K562 (cell line): ENCODE data around the gene COL28A1. TPM values are rescaled to one million over a fixed set of nuclear protein-coding genes. Genes with fewer than 3 reads are reported as not detected.

ENCODE experiments used
- ATAC-seq: fragments of 200-7000 bp; cut with Tn5 transposase; 3 replicates; pipeline ENCODE4 v1.9.1; 2020; ENCODE audit warnings: moderate library complexity
- BruUV-seq: library from RNA; stranded (reverse); fragments of 400-500 nt; replicated peaks from 2 replicates; lab custom pipeline; 2021; lab: Mats Ljungman, UMichigan
- CTCF ChIA-PET: fragments of 300-600 bp; formaldehyde crosslinking; extraction: SDS; loops from one replicate; lab custom pipeline; 2021; ENCODE audit warnings: low intra/inter-chr PET ratio; lab: Yijun Ruan, JAX
- POLR2A ChIA-PET: fragments of 300-600, 350-650 bp; sonication (Branson Sonifier 250); formaldehyde crosslinking; extraction: SDS; loops from one replicate; lab custom pipeline; 2021; ENCODE audit warnings: antibody characterized with exemption, inconsistent platforms; lab: Yijun Ruan, JAX
- DNase-seq, 4 experiments: peaks; one replicate each; pipeline versions ENCODE4 v3.0.0 to v3.0.0-alpha.2; 2011 to 2018; ENCODE audit warnings: low spot score in 3 of 4, mixed read lengths in 3 of 4; ENCODE audit errors: extremely low read depth in 1 of 4
- FAIRE-seq: peaks from 2 replicates; lab custom pipeline; 2011; peaks lifted over from hg19 to GRCh38; lab: Jason Lieb, UNC
- H2AFZ ChIP-seq: 2 replicates; pipeline ENCODE4 v1.6.0; 2011; ENCODE audit warnings: low read depth, low read length, control low read depth, inconsistent platforms
- H3K27ac ChIP-seq: fragments of 200-600 bp; 3 replicates; pipeline ENCODE4 v1.8.0; 2011; ENCODE audit warnings: low read depth, mild to moderate bottlenecking, control low read depth, inconsistent platforms, low read length, moderate library complexity, mixed read lengths; ENCODE audit errors: extremely low read depth
- H3K27me3 ChIP-seq, 2 experiments: fragments of 300-600 bp in 1 of 2; 2 replicates in 1 of 2; 3 replicates in 1 of 2; pipeline versions ENCODE4 v1.6.0 to v1.8.0; 2011; ENCODE audit warnings: inconsistent platforms in 2 of 2, low read length in 2 of 2, mild to moderate bottlenecking in 1 of 2, mixed read lengths in 1 of 2, moderate library complexity in 1 of 2; ENCODE audit not compliant: control insufficient read depth in 2 of 2, insufficient read depth in 2 of 2
- H3K36me3 ChIP-seq: fragments of 300-600 bp; 3 replicates; pipeline ENCODE4 v1.8.0; 2011; ENCODE audit warnings: mild to moderate bottlenecking, low read length, inconsistent platforms; ENCODE audit not compliant: control insufficient read depth, insufficient read depth
- H3K4me1 ChIP-seq, 2 experiments: fragments of 200-600 bp in 1 of 2; replicated peaks in 1 of 2; 2 replicates in 1 of 2; 3 replicates in 1 of 2; pipeline versions ENCODE4 v1.5.1 to v1.8.0; 2011; ENCODE audit warnings: inconsistent platforms in 2 of 2, low read length in 2 of 2, mild to moderate bottlenecking in 1 of 2, mixed read lengths in 1 of 2, moderate library complexity in 1 of 2; ENCODE audit not compliant: control insufficient read depth in 2 of 2, insufficient read depth in 2 of 2
- H3K4me2 ChIP-seq: 2 replicates; pipeline ENCODE4 v1.6.1; 2011; ENCODE audit warnings: low read length, control low read depth, inconsistent platforms, mixed read lengths; ENCODE audit not compliant: insufficient read depth
- H3K4me3 ChIP-seq: fragments of 200-600 bp; sonication (generic), shearing (Covaris generic); 2 replicates; pipeline ENCODE4 v1.5.1; 2016; ENCODE audit warnings: control low read depth, inconsistent platforms
- H3K79me2 ChIP-seq: fragments of 200-600 bp; 3 replicates; pipeline ENCODE4 v1.8.0; 2011; ENCODE audit warnings: low read length, inconsistent platforms; ENCODE audit not compliant: control insufficient read depth, insufficient read depth
- H3K9ac ChIP-seq, 2 experiments: 2 replicates each; pipeline versions ENCODE4 v1.6.0 to v1.6.1; 2011; ENCODE audit warnings: low read depth in 2 of 2, low read length in 2 of 2, control low read depth in 1 of 2, inconsistent platforms in 1 of 2, mild to moderate bottlenecking in 1 of 2, mixed read lengths in 1 of 2; ENCODE audit not compliant: insufficient read depth in 1 of 2
- H3K9me1 ChIP-seq: one replicate; pipeline ENCODE4 v1.6.0; 2011; ENCODE audit warnings: inconsistent platforms, mild to moderate bottlenecking, low read length, moderate library complexity; ENCODE audit not compliant: control insufficient read depth, insufficient read depth
- H3K9me3 ChIP-seq: replicated peaks from 2 replicates; pipeline ENCODE4 v1.5.1; 2011; ENCODE audit warnings: low read depth, low read length, inconsistent platforms; ENCODE audit not compliant: control insufficient read depth, insufficient read depth
- H4K20me1 ChIP-seq: replicated peaks from 2 replicates; pipeline ENCODE4 v1.6.1; 2011; ENCODE audit warnings: low read length, inconsistent platforms, mixed read lengths; ENCODE audit not compliant: control insufficient read depth, insufficient read depth
- CEBPB ChIP-seq: fragments of 450-650 bp; IDR thresholded peaks from 2 replicates; pipeline ENCODE4 v1.6.1; 2016; ENCODE audit warnings: missing genetic modification characterization, missing compliant biosample characterization
- CEBPG ChIP-seq, 3 experiments: fragments of 200-800 bp in 1 of 3; sonication (Bioruptor generic) in 1 of 3; sonication (generic) in 1 of 3; formaldehyde crosslinking in 1 of 3; IDR thresholded peaks in 2 of 3; conservative IDR thresholded peaks in 1 of 3; 2 replicates each; pipeline versions ENCODE4 v1.6.1 to v1.8.0; 2016 to 2022; ENCODE audit warnings: missing compliant biosample characterization in 2 of 3, missing genetic modification characterization in 2 of 3, mild to moderate bottlenecking in 1 of 3, missing genetic modification reagents in 1 of 3
- CSDE1 ChIP-seq, 2 experiments: fragments of 450-650 bp; IDR thresholded peaks; 2 replicates each; pipeline ENCODE4 v1.6.1; 2016; ENCODE audit warnings: mild to moderate bottlenecking in 1 of 2
- MTA2 ChIP-seq: fragments of 450-650 bp; IDR thresholded peaks from 2 replicates; pipeline ENCODE4 v1.6.1; 2016; ENCODE audit warnings: low read depth
- RBM25 ChIP-seq: fragments of 200-400 bp; formaldehyde crosslinking; IDR thresholded peaks from 2 replicates; pipeline ENCODE4 v1.6.1; 2018; ENCODE audit warnings: low read length, low read depth, moderate library complexity; ENCODE audit not compliant: severe bottlenecking
- RBM34 ChIP-seq: fragments of 200-400 bp; formaldehyde crosslinking; IDR thresholded peaks from 2 replicates; pipeline ENCODE4 v1.6.1; 2018; ENCODE audit warnings: low read length, borderline replicate concordance; ENCODE audit not compliant: insufficient read depth
- TCFL5 ChIP-seq: fragments of 250-450 bp; sonication (Bioruptor Pico); conservative IDR thresholded peaks from 2 replicates; pipeline ENCODE4 v1.6.1; 2021; ENCODE audit warnings: mild to moderate bottlenecking, moderate library complexity, matching md5 sums
- ZNF584 ChIP-seq: fragments of 200-800 bp; sonication (Bioruptor generic); IDR thresholded peaks from 2 replicates; pipeline ENCODE4 v1.6.1; 2016; ENCODE audit warnings: low read depth, mild to moderate bottlenecking, missing genetic modification characterization, missing compliant biosample characterization
- ZNF766 ChIP-seq: fragments of 200-800 bp; sonication (Bioruptor generic); conservative IDR thresholded peaks from 2 replicates; pipeline ENCODE4 v1.6.1; 2016; ENCODE audit warnings: missing genetic modification characterization, missing compliant biosample characterization
- WGBS: fragments of 100-300 bp; shearing (Covaris generic); methylation state at CpG from one replicate; pipeline ENCODE4 v1.1.6; 2016; ENCODE audit warnings: low coverage, mixed read lengths; ENCODE audit not compliant: insufficient coverage; ENCODE audit errors: missing lambda C conversion rate; 5-methylcytosine and 5-hydroxymethylcytosine counted together
- in situ Hi-C: fragments of 300-500 bp; cut with MboI; formaldehyde crosslinking; loops from 4 replicates; pipeline ENCODE4 v1.15.0; 2018; ENCODE audit warnings: inconsistent platforms, mixed read lengths
- intact Hi-C: fragments of 100-400 bp; cut with micrococcal nuclease; formaldehyde crosslinking; loops from 2 replicates; pipeline ENCODE4 v1.14.2; 2022
- polyA plus RNA-seq, 8 experiments: library from polyadenylated mRNA; depleted of rRNA in 4 of 8; stranded (reverse) in 5 of 8; unstranded in 3 of 8; fragments of >200 nt; fragmentation: Nextera tagmentation in 2 of 8; fragmentation: Illumina TruSeq in 1 of 8; extraction: Ambion mirVana in 2 of 8; extraction: Trizol in 1 of 8; gene quantifications; 2 replicates each; pipeline versions ENCODE4 v1.2.1 to v1.2.3, GENCODE V29; 2011 to 2014; ENCODE audit warnings: inconsistent platforms in 1 of 8, missing spikeins in 1 of 8
- total RNA-seq, 7 experiments: library from RNA; depleted of rRNA in 6 of 7; stranded (reverse); fragments of >200 nt in 6 of 7; fragmentation: Illumina TruSeq in 2 of 7; extraction: Trizol in 2 of 7; gene quantifications; 2 replicates each; pipeline versions ENCODE4 v1.2.1 to v1.2.3, GENCODE V29; 2011 to 2021; ENCODE audit warnings: low replicate concordance in 1 of 7

COL28A1 gene
- total and polyA plus RNA-seq, 9 of the 15 experiments (the other 6 are each of a cell fraction or from before 2014, with no cell fraction given): 0.03 to 0.13 (median 0.05) TPM; not detected in 3

GRCh38 chr7:7548407-7548806, 12.7 kb upstream of the COL28A1 start:
- TF ChIP-seq ZNF584 (CRISPR knock-in tag) (no peak), CEBPG (CRISPR knock-in tag; IDR thresholded peaks at IDR 0.05) (no peak), CEBPG (tag; conservative IDR thresholded peaks at IDR 0.05 in 1 of 2, IDR thresholded peaks at IDR 0.05 in 1 of 2) (peak in 1 of 2 experiments; percentile 10; a peak in 1 of 4 replicates)
- H3K9me1 ChIP-seq: no peaks in the 10 kb centered on the region
- in situ Hi-C loops: no loop called here
- DNase-seq (no peak), ATAC-seq (no peak), FAIRE-seq (no peak)
- POLR2A ChIA-PET: interaction anchor here (1.3 kb wide), 1 partner anchor 17 kb away, joined by 3 read pairs; no protein-coding TSS in a partner anchor
- H4K20me1 ChIP-seq: no peaks in the 10 kb centered on the region
- H3K9me3 ChIP-seq: no peaks in the 10 kb centered on the region
- no peak overlapping the region for H2AFZ ChIP-seq
- 25% methylated on average over 3 of the region's 3 CpGs for WGBS
- H3K4me1 ChIP-seq: no peaks in the 10 kb centered on the region
- no peak overlapping the region for H3K4me3 ChIP-seq
- no peaks in the 10 kb centered on the region for H3K79me2 ChIP-seq
- no peak overlapping the region for H3K27ac ChIP-seq
- no peaks in the 10 kb centered on the region for H3K27me3 ChIP-seq
- no peaks in the 10 kb centered on the region for H3K36me3 ChIP-seq
- H3K9ac ChIP-seq: no peak overlapping the region
- no peak overlapping the region for H3K4me2 ChIP-seq
- BruUV-seq: no TSS peak
- CTCF ChIA-PET: interaction anchor here (0.5 to 0.6 kb wide), 2 partner anchors 19 to 446 kb away, joined by 3 read pairs; no protein-coding TSS in a partner anchor
- intact Hi-C loops: no loop called here

- intact Hi-C loops: loop anchor here (5.0 kb wide), 3 partner anchors 120 to 575 kb away; no protein-coding TSS in a partner anchor
- Histone ChIP-seq H3K9ac (no peak overlapping the region), H2AFZ (no peak overlapping the region), H3K27ac (no peak overlapping the region), H3K36me3 (no peaks in the 10 kb centered on the region), H3K4me1 (no peaks in the 10 kb centered on the region), H3K9me1 (no peaks in the 10 kb centered on the region), H3K4me3 (no peak overlapping the region), H3K79me2 (no peaks in the 10 kb centered on the region), H3K27me3 (no peaks in the 10 kb centered on the region), H3K4me2 (no peak overlapping the region), H4K20me1 (no peaks in the 10 kb centered on the region), H3K9me3 (no peaks in the 10 kb centered on the region)
- TF ChIP-seq ZNF766 (CRISPR knock-in tag): no peak
- TF ChIP-seq RBM25: no peak
- no peak for TF ChIP-seq RBM34
- no peak for TF ChIP-seq CEBPG (CRISPR knock-in tag; IDR thresholded peaks at IDR 0.05)
- TF ChIP-seq CEBPG (tag; conservative IDR thresholded peaks at IDR 0.05 in 1 of 2, IDR thresholded peaks at IDR 0.05 in 1 of 2): peak in 1 of 2 experiments; percentile 56; a peak in 2 of 4 replicates
- TF ChIP-seq TCFL5 (CRISPR knock-in tag): no peak
- TF ChIP-seq CSDE1 (IDR thresholded peaks at IDR 0.05): no peak
- no peak for TF ChIP-seq MTA2
- TF ChIP-seq CEBPB (tag): peak; percentile 36; the same call in 1 of the 2 replicates
- no TSS peak for BruUV-seq
- FAIRE-seq (no peak), DNase-seq (no peak), ATAC-seq (no peak)
- in situ Hi-C loops: no loop called here
- ChIA-PET CTCF (interaction anchor here (3.2 kb wide), 1 partner anchor 118 kb away, joined by 25 read pairs; no protein-coding TSS in a partner anchor), POLR2A (interaction anchor here (0.7 kb wide), 1 partner anchor 529 kb away, joined by 3 read pairs; no protein-coding TSS in a partner anchor)
- 4% methylated on average over 4 of the region's 4 CpGs for WGBS
These were observed 6.7 kb upstream of the COL28A1 start for GRCh38 chr7:7542251-7542835.
